Gastroesophageal sphincter (tissue), 4 donors: Measurements from ENCODE around the gene SLC6A19. TPM values are rescaled to one million over a fixed set of nuclear protein-coding genes. Genes with fewer than 3 reads are reported as not detected.

ENCODE experiments used
- ATAC-seq: fragments of 150-250 bp; one replicate; pipeline ENCODE4 v1.9.1; 2016; ENCODE audit warnings: mild to moderate bottlenecking, moderate library complexity
- H3K27ac ChIP-seq, 4 donors: fragments of 200-600 bp; sonication (generic) in 3 of 4; 1 replicate in 3 of 4; 2 replicates in 1 of 4; pipeline ENCODE4 v1.5.1; 2016 to 2019
- H3K27me3 ChIP-seq: fragments of 200-600 bp; sonication (generic); one replicate; pipeline ENCODE4 v1.5.1; 2019
- H3K36me3 ChIP-seq, 2 donors: fragments of 200-600 bp; sonication (generic); one replicate each; pipeline ENCODE4 v1.5.1; 2019; ENCODE audit warnings: control low read depth in 1 of 2
- H3K4me1 ChIP-seq, 3 donors: fragments of 200-600 bp; sonication (generic); 1 replicate in 2 of 3; 2 replicates in 1 of 3; pipeline ENCODE4 v1.5.1; 2016 to 2019; ENCODE audit warnings: control low read depth in 2 of 3
- H3K4me3 ChIP-seq, 2 donors: fragments of 200-600 bp; sonication (generic); one replicate each; pipeline ENCODE4 v1.5.1; 2019; ENCODE audit warnings: mild to moderate bottlenecking in 1 of 2, moderate library complexity in 1 of 2
- H3K9me3 ChIP-seq, 3 donors: fragments of 200-600 bp; sonication (generic); one replicate each; pipeline ENCODE4 v1.5.1; 2017 to 2019; ENCODE audit warnings: control low read depth in 2 of 3
- EP300 ChIP-seq: sonication (generic); formaldehyde crosslinking; IDR thresholded peaks from one replicate; pipeline ENCODE4 v1.6.1; 2017; ENCODE audit warnings: antibody characterized with exemption, mild to moderate bottlenecking
- POLR2A ChIP-seq, 2 donors: fragments of 450-650 bp; IDR thresholded peaks; one replicate each; pipeline ENCODE4 v1.6.1; 2017; ENCODE audit warnings: antibody characterized with exemption in 2 of 2, mild to moderate bottlenecking in 2 of 2, moderate library complexity in 1 of 2
- POLR2AphosphoS5 ChIP-seq: sonication (generic); formaldehyde crosslinking; IDR thresholded peaks from one replicate; pipeline ENCODE4 v1.6.1; 2017; ENCODE audit warnings: antibody characterized with exemption
- WGBS, 2 donors: methylation state at CpG; one replicate each; pipeline ENCODE4 v1.1.5; 2018; ENCODE audit warnings: low coverage in 1 of 2; 5-methylcytosine and 5-hydroxymethylcytosine counted together
- total RNA-seq, 4 donors: library from RNA; depleted of rRNA; stranded (reverse); fragments of >200 nt; gene quantifications; one replicate each; pipeline ENCODE4 v1.1.0, GENCODE V29; 2016
- TF ChIP-seq, protein P1 (sequence below), 4 experiments: fragments of 200-600 bp in 2 of 4; fragments of 450-650 bp in 2 of 4; sonication (generic) in 1 of 4; IDR thresholded peaks; one replicate each; pipeline ENCODE4 v1.5.1; 2017 to 2019; ENCODE audit warnings: antibody characterized with exemption in 4 of 4, mild to moderate bottlenecking in 2 of 4, moderate library complexity in 2 of 4

SLC6A19 gene
- total RNA-seq, 4 donors from 2014 or later, result not detected

DNA sequence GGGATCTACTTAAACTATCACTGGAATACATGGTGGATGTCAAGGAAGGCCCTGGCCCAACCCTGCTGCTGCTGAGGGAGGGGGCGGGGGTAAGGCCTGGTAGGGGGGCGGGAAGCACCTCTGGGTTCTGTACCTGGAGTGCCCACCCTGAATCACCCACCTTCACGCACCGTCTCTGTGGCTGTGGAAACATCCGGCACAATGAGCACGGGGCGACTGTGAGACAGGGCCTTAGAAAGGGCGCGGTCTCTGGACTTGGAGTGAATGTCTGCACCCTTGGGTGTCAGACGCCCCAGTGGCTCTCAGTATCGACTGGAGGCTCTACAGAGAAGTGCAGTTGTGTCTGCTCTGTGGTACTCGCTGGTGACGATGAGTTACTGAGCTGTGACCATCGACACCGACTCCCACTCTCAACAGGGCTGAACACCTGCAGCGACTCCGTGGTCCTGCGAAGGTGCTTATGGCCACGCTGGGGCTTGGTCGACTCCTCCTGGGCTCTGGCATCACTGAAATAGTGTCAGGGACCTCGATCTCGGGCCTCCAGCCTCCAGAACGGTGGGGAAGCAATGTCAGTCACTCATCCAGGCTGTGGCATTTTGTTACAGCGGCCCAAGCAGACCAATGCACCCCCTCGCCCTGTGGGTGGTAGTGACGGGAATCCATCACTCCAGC, 25.5 kb upstream of the SLC6A19 start:
- no peaks in the 10 kb centered on the region for H3K36me3 ChIP-seq
- no peak overlapping the region for H3K4me3 ChIP-seq
- H3K4me1 ChIP-seq, result no peaks in the 10 kb centered on the region
- H3K27ac ChIP-seq, result no peak overlapping the region
- TF ChIP-seq POLR2AphosphoS5, result no peak
- TF ChIP-seq, protein P1, sequence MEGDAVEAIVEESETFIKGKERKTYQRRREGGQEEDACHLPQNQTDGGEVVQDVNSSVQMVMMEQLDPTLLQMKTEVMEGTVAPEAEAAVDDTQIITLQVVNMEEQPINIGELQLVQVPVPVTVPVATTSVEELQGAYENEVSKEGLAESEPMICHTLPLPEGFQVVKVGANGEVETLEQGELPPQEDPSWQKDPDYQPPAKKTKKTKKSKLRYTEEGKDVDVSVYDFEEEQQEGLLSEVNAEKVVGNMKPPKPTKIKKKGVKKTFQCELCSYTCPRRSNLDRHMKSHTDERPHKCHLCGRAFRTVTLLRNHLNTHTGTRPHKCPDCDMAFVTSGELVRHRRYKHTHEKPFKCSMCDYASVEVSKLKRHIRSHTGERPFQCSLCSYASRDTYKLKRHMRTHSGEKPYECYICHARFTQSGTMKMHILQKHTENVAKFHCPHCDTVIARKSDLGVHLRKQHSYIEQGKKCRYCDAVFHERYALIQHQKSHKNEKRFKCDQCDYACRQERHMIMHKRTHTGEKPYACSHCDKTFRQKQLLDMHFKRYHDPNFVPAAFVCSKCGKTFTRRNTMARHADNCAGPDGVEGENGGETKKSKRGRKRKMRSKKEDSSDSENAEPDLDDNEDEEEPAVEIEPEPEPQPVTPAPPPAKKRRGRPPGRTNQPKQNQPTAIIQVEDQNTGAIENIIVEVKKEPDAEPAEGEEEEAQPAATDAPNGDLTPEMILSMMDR (IDR thresholded peaks at IDR 0.05), result no peak
- TF ChIP-seq EP300, result no peak
- no peak for TF ChIP-seq POLR2A (IDR thresholded peaks at IDR 0.05)
- WGBS, 2 donors, result 70% methylated on average over 2 of the region's 26 CpGs; no CpG with 5 or more reads in 1 of the 2 donors
- H3K9me3 ChIP-seq, result no peaks in the 10 kb centered on the region
- ATAC-seq, result no peak
- peaks cover 5% of the 10 kb centered on the region for H3K27me3 ChIP-seq

DNA sequence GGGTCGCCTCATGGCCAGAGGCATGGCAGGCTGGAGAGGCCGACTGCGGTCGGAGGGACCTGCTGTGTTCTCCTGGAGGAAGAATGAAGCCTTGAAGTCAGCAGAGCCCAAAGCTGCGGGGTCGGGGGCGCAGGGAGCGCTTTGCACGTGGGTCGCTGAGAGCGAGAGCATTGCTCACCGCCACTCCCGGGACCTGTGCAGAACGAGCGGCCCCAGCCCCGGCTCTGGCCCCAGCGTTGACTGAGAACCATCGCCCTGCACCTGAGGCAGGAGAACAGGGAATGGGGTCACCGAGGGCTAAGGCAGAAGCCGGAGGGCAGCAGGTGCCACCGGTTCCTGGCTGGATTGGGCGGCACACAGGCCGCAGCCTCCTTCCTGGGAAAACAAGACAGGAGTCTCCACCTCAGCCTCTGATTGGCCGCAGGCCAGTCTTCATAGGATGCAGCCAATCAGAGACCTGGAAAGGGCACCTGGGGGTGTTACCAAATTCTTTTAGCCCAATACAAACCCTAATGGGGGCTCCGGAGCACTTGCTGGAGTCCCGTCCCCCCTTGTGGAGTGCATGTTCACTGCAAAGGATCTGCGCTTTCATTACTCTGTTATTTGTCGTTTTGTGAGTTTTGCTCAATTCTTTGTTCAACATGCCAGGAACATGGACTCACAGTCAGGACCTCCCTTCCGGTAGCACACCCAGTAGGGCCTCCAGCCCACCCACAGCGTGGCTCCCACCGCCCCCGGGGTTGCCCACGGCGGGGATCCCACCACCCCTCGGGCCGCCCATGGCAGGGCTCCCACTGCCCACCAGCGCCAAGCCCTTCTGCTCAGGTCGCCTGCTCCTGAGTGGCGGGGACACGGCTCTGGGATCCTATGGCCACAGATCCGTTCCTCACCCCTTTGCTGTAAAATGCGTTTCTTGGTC, 24.7 kb upstream of the SLC6A19 start:
- no peak overlapping the region for H3K4me3 ChIP-seq
- H3K27ac ChIP-seq, result no peak overlapping the region
- no peaks in the 10 kb centered on the region for H3K36me3 ChIP-seq
- no peak for ATAC-seq
- TF ChIP-seq, protein P1 (IDR thresholded peaks at IDR 0.05), result no peak
- no peak for TF ChIP-seq EP300
- TF ChIP-seq POLR2AphosphoS5, result no peak
- TF ChIP-seq POLR2A (IDR thresholded peaks at IDR 0.05), result no peak
- H3K27me3 ChIP-seq, result peaks cover 13% of the 10 kb centered on the region
- 40 to 75% methylated on average over 1 to 8 of the region's 42 CpGs for WGBS, 2 donors
- no peaks in the 10 kb centered on the region for H3K9me3 ChIP-seq
- H3K4me1 ChIP-seq, result no peaks in the 10 kb centered on the region

DNA sequence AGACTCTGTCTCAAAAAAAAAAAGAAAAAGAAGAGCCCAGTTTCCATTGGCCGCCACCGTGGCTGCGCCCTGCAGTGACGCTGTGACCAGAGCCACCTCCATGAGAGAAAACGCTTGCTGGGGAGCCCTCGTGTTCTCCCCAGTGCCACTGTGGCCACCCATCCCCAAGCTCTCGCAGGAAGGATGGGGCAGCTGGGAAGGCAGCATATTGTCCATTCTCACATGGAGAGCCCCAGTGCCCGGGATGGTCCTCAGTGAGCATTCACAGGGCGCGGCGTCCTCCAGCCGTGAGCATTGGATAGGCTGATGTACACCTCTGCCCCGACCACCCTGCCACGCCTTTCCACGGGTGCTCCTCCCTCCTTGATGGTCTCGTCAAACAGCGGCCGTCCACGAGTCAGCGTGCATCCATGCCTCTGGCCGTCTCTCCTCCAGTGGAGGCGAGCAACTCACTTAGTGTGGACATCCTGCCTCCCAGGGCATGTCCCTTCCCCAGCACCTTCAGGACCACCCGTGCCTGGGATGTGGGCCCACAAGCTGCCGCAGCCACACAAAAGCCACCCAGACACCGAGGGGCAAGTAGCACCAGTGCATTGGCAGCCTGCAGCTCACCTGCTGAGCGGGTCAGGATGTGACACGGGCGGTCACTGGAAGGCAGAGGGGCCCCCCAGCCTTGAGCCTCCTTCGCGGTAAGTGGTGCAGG, 23.4 kb upstream of the SLC6A19 start:
- no peak for ATAC-seq
- Histone ChIP-seq H3K4me1 (peaks cover 0 to 6% (median 0%) of the 10 kb centered on the region in 3 donors), H3K27me3 (peaks cover 22% of the 10 kb centered on the region), H3K27ac (no peak overlapping the region), H3K4me3 (no peak overlapping the region), H3K36me3 (no peaks in the 10 kb centered on the region), H3K9me3 (no peaks in the 10 kb centered on the region)
- no peak for TF ChIP-seq POLR2AphosphoS5
- no peak for TF ChIP-seq EP300
- TF ChIP-seq POLR2A (IDR thresholded peaks at IDR 0.05), result no peak
- TF ChIP-seq, protein P1 (IDR thresholded peaks at IDR 0.05), result no peak
- 80 to 100% methylated on average over 1 to 4 of the region's 30 CpGs for WGBS, 2 donors

DNA sequence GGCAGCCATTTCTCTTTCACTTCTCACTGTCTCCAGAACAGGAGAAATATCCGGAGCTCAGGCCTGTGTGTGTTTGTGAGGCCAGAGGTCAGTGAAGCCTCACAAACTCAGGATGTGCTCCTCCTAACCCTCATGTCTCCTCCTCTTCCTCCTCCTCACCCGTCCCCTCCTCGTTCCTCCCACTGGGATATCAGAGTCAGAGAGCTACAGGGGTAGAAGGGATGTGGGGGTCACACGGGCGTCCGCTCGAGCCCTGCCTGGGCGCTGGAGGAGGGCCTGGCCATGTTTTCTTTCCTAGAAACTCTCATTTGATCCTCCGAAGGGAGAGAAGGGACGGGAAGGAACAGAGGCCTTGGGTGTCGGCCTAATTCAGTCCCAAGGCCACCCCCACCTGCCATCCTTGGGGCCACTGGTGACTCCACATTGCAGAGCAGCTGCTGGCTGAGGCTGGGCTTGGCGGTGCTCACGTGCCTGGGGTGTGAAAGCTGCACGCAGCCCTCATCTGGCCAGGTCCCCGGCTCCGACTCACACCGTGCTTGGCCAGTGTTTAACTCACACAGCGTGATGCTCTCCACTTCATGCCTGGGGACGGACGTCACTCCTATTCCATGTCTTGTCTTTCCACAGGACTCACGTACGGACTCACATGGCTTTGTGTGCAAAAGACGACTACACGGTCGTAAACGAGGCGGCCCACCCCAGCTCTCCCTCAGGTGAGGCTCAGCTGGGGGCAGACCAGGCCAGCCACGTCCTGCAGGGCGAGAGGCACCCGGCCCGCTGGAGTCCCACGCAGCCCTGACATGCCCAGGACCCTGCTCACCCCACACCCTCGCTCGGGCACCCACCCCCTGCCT, 22.6 kb upstream of the SLC6A19 start:
- Histone ChIP-seq H3K27me3 (peaks cover 22% of the 10 kb centered on the region), H3K27ac (no peak overlapping the region), H3K36me3 (no peaks in the 10 kb centered on the region), H3K4me1 (peaks cover 0 to 14% (median 0%) of the 10 kb centered on the region in 3 donors), H3K4me3 (no peak overlapping the region), H3K9me3 (no peaks in the 10 kb centered on the region)
- WGBS, 2 donors, result no CpG with 5 or more reads among the region's 34 CpGs
- no peak for ATAC-seq
- TF ChIP-seq POLR2A (IDR thresholded peaks at IDR 0.05) (no peak), EP300 (no peak), POLR2AphosphoS5 (no peak)
- TF ChIP-seq, protein P1 (IDR thresholded peaks at IDR 0.05), result no peak
